BLaER1 treated with 17β-estradiol and CSF1 and Interleukin-3, amounts not matched to agents 10 nM and 100 nM (cell line): ENCODE measurements around the gene RAB42.
A peak's percentile ranks its signal among the peaks of the same experiment; 100 is the strongest.
"Not testable (repeated sequence)": the region's sequence is repeated elsewhere in the genome, so short reads cannot be mapped to it uniquely, and the experiment has no call there.

ENCODE experiments used
- H3K27ac ChIP-seq, 11 experiments: shearing (Covaris generic); formaldehyde crosslinking; 2 replicates each; pipeline ENCODE4 v1.8.1; 2022
- H3K27me3 ChIP-seq, 11 experiments: shearing (Covaris generic); formaldehyde crosslinking; 2 replicates each; pipeline ENCODE4 v1.8.1; 2022
- H3K36me3 ChIP-seq, 11 experiments: shearing (Covaris generic); formaldehyde crosslinking; 2 replicates each; pipeline ENCODE4 v1.8.1; 2022
- H3K4me1 ChIP-seq, 10 experiments: shearing (Covaris generic); formaldehyde crosslinking; 2 replicates each; pipeline ENCODE4 v1.8.1; 2022
- H3K4me2 ChIP-seq, 11 experiments: shearing (Covaris generic); formaldehyde crosslinking; 2 replicates each; pipeline ENCODE4 v1.8.1; 2022
- H3K4me3 ChIP-seq, 10 experiments: shearing (Covaris generic); formaldehyde crosslinking; 2 replicates each; pipeline ENCODE4 v1.8.1; 2022
- H3K9ac ChIP-seq, 11 experiments: shearing (Covaris generic); formaldehyde crosslinking; 2 replicates each; pipeline ENCODE4 v1.8.1; 2022
- H3K9me3 ChIP-seq, 11 experiments: shearing (Covaris generic); formaldehyde crosslinking; replicated peaks in 1 of 11; 2 replicates each; pipeline ENCODE4 v1.8.1; 2022
- H4K20me1 ChIP-seq, 11 experiments: shearing (Covaris generic); formaldehyde crosslinking; 2 replicates each; pipeline ENCODE4 v1.8.1; 2022
- Cebpa-rat ChIP-seq, 11 experiments: shearing (Covaris generic); IDR thresholded peaks; 2 replicates each; pipeline ENCODE4 v1.8.1; 2022

RAB42 gene

DNA sequence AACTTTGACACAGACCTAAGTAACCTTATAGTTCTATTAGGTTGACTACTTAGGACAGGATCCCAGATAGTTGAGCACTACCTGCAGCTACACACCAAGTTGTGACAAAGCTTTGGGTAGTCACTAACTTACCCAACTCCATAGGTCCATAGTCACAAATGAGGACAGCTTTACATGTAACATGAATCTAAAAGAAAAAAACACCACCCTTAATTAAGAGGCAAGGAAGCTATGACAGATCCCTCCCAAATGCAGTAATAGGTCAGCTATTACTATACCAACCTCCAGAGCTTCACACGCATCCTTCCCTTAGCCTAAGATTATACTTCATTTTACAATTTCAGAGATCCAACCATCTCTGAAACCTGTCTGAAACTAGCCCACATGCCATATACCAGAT, 12.7 kb upstream of the RAB42 start:
- Histone ChIP-seq H3K9ac (peak overlapping the region; percentile 89 to 97 (median 93)), H3K27ac (peak overlapping the region in 2 of 11 experiments; percentile 49 to 91; a peak in 6 of 22 replicates), H3K9me3 (no peaks in the 10 kb centered on the region), H3K4me2 (peak overlapping the region; percentile 86 to 99 (median 93)), H3K4me3 (peak overlapping the region; percentile 84 to 99 (median 94)), H3K27me3 (no peaks in the 10 kb centered on the region), H4K20me1 (peaks cover 46 to 57% (median 50%) of the 10 kb centered on the region in 11 experiments), H3K36me3 (peaks cover 47 to 68% (median 60%) of the 10 kb centered on the region in 11 experiments), H3K4me1 (peaks cover 27 to 55% (median 47%) of the 10 kb centered on the region in 10 experiments)
- TF ChIP-seq Cebpa-rat (IDR thresholded peaks at IDR 0.05) = no peak

DNA sequence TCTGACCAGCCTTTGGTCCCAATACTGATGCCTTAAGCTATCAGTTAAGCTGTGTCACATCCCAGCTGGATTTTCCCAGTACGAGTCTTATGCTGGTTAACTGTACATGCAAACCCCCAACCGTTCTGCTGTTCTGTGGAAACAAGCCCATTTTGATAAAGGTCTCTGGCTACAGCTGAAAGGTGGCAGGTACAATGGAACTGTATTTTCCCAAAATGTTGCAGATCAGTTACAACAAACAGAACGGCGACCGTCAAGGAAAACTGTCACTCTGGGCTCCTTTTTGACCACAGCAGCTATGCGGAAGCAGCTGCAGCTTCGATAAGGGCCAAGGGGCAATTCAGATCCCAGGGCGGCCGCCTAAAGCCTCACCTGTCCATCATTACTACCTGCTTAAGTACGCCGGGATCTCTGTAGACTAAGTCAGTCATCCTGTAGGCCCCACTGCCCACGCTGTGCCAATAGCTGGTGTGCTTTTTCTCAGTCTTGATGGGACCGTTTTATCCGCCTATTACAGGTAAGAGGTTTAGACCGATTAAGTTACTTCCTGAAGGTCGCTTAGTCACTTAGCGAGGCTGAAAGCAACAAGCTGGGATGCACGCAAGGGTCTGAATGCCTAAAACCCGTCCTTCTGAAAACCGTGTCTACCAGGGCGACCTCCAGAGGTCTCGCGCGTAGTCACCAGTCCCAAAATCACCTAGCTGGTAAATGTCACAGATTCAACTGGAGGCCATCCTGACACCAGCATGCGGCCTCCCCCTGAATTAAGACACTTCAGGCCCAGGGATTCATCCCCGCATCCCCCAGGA, 11.1 kb upstream of the RAB42 start:
- TF ChIP-seq Cebpa-rat (IDR thresholded peaks at IDR 0.05) = no peak
- Histone ChIP-seq H3K4me2 (peak overlapping the region; percentile 86 to 99 (median 93)), H3K9me3 (no peaks in the 10 kb centered on the region), H3K27me3 (no peaks in the 10 kb centered on the region), H3K9ac (peak overlapping the region; percentile 89 to 97 (median 93)), H4K20me1 (peaks cover 46 to 57% (median 50%) of the 10 kb centered on the region in 11 experiments), H3K27ac (peak overlapping the region; percentile 66 to 92 (median 85)), H3K4me1 (peaks cover 27 to 55% (median 47%) of the 10 kb centered on the region in 10 experiments), H3K4me3 (peak overlapping the region; percentile 84 to 99 (median 94)), H3K36me3 (peaks cover 41 to 53% (median 47%) of the 10 kb centered on the region in 11 experiments)

GRCh38 chr1:28581531-28582247, 10.4 kb upstream of the RAB42 start:
- TF ChIP-seq Cebpa-rat (IDR thresholded peaks at IDR 0.05) = no peak
- H4K20me1 ChIP-seq = peaks cover 46 to 50% (median 49%) of the 10 kb centered on the region in 11 experiments
- H3K9ac ChIP-seq = peak overlapping the region; percentile 89 to 97 (median 93)
- peaks cover 38 to 45% (median 44%) of the 10 kb centered on the region in 11 experiments for H3K36me3 ChIP-seq
- no peaks in the 10 kb centered on the region for H3K9me3 ChIP-seq
- peaks cover 27 to 55% (median 47%) of the 10 kb centered on the region in 10 experiments for H3K4me1 ChIP-seq
- H3K4me2 ChIP-seq = peak overlapping the region; percentile 86 to 99 (median 93)
- no peaks in the 10 kb centered on the region for H3K27me3 ChIP-seq
- H3K27ac ChIP-seq = peak overlapping the region; percentile 71 to 92 (median 85)
- H3K4me3 ChIP-seq = peak overlapping the region; percentile 84 to 99 (median 94)

DNA sequence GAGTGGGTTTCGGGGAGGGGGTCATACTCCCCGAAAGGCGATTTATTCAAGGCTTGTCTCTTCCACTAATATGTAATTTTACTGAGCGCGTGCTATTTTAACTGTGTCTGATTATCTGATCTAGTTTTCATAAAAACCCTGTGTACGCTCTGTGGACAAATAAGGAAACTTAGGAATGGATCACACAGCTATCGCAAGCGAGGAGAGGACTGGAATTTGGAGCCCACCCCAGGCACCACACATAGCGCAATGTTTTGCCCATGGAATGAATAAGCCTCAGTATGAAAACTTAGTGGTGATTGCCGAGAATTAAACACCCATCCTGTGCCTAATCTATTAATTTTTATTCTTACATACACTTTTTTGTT, 9.8 kb upstream of the RAB42 start:
- Histone ChIP-seq H4K20me1 (peaks cover 43 to 44% (median 44%) of the 10 kb centered on the region in 11 experiments), H3K4me2 (peak overlapping the region; percentile 83 to 99 (median 90)), H3K9me3 (no peaks in the 10 kb centered on the region), H3K36me3 (peaks cover 35 to 40% (median 39%) of the 10 kb centered on the region in 11 experiments), H3K9ac (peak overlapping the region; percentile 89 to 97 (median 93)), H3K27ac (peak overlapping the region; percentile 71 to 92 (median 85)), H3K4me1 (peaks cover 27 to 49% (median 42%) of the 10 kb centered on the region in 10 experiments), H3K4me3 (peak overlapping the region; percentile 84 to 99 (median 94)), H3K27me3 (no peaks in the 10 kb centered on the region)
- TF ChIP-seq Cebpa-rat (IDR thresholded peaks at IDR 0.05) = no peak

- H3K27ac ChIP-seq, H3K9ac ChIP-seq, H3K4me2 ChIP-seq: not testable (repeated sequence)
Measured at GRCh38 chr1:28586585-28587391, 5.3 kb upstream of the RAB42 start.

DNA sequence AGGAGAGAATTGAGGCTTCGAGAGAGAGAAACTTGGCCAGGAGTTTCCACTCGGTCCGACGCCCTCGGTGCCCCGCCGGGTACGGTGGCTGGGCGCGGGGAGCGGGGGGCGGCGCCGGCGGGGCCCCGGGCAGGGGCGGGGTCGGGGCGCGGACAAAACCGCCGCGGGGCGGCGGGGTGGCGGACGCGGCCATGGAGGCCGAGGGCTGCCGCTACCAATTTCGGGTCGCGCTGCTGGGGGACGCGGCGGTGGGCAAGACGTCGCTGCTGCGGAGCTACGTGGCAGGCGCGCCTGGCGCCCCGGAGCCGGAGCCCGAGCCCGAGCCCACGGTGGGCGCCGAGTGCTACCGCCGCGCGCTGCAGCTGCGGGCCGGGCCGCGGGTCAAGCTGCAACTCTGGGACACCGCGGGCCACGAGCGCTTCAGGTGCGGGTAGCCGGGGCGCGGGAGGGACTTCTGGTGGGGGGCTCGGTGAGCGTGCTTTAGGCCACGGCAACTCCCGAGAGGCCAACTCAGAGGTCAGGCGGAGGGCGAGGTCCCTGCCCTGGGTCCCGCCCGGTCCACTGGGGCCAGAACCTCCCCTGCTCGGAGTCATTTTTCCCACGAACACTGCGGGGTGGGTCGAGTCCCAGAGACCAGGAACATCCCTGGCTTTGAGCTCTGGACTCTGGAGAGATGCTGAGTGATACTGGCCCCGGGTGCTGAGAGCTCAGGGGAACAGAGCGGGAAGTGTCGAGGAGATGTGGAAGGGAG, 431 bp downstream of the RAB42 start:
- H3K36me3 ChIP-seq = peaks cover 0 to 20% (median 0%) of the 10 kb centered on the region in 11 experiments; a peak in 4 of 22 replicates
- H3K9ac ChIP-seq = peak overlapping the region; percentile 54 to 76 (median 66)

More at GRCh38 chr1:28586585-28587391, 5.3 kb upstream of the RAB42 start:
- Histone ChIP-seq H3K27me3 (peaks cover 0 to 12% (median 9%) of the 10 kb centered on the region in 11 experiments; a peak in 18 of 22 replicates), H3K4me1 (peaks cover 5 to 44% (median 15%) of the 10 kb centered on the region in 10 experiments; a peak in 19 of 20 replicates)
- H4K20me1 ChIP-seq, H3K9me3 ChIP-seq, H3K36me3 ChIP-seq, H3K4me3 ChIP-seq: not testable (repeated sequence)

GRCh38 chr1:28593988-28594356, 1.9 kb downstream of the RAB42 start:
- Histone ChIP-seq H3K36me3 (peaks cover 0 to 20% (median 0%) of the 10 kb centered on the region in 11 experiments; a peak in 5 of 22 replicates), H3K27me3 (peaks cover 12 to 36% (median 31%) of the 10 kb centered on the region in 11 experiments), H3K9ac (peak overlapping the region in 1 of 11 experiments; percentile 29; a peak in 1 of 22 replicates), H3K4me2 (peak overlapping the region in 2 of 11 experiments; percentile 92 to 99; a peak in 3 of 22 replicates), H3K4me1 (peaks cover 4 to 49% (median 11%) of the 10 kb centered on the region in 10 experiments; a peak in 18 of 20 replicates), H3K4me3 (peak overlapping the region in 1 of 10 experiments; percentile 58; a peak in 1 of 20 replicates)
- not testable (repeated sequence) for H3K9me3 ChIP-seq, H3K27ac ChIP-seq, H4K20me1 ChIP-seq

More for the DNA sequence above, 431 bp downstream of the RAB42 start:
- peaks cover 0 to 5% (median 0%) of the 10 kb centered on the region in 11 experiments; a peak in 4 of 22 replicates for H4K20me1 ChIP-seq
- peaks cover 4 to 54% (median 11%) of the 10 kb centered on the region in 10 experiments; a peak in 18 of 20 replicates for H3K4me1 ChIP-seq
- peak overlapping the region; percentile 86 to 99 (median 92) for H3K4me2 ChIP-seq
- peak overlapping the region in 3 of 11 experiments; percentile 2 to 40 (median 12); a peak in 3 of 22 replicates for H3K27ac ChIP-seq
- H3K27me3 ChIP-seq = peaks cover 12 to 36% (median 31%) of the 10 kb centered on the region in 11 experiments
- no peak for TF ChIP-seq Cebpa-rat (IDR thresholded peaks at IDR 0.05)
- H3K4me3 ChIP-seq = peak overlapping the region; percentile 57 to 72 (median 62)
- no peaks in the 10 kb centered on the region for H3K9me3 ChIP-seq

GRCh38 chr1:28594686-28595411, 2.8 kb downstream of the RAB42 start:
- H3K27me3 ChIP-seq = peaks cover 12 to 36% (median 31%) of the 10 kb centered on the region in 11 experiments
- not testable (repeated sequence) for H4K20me1 ChIP-seq, H3K27ac ChIP-seq, H3K9ac ChIP-seq, H3K4me3 ChIP-seq, H3K9me3 ChIP-seq
- H3K36me3 ChIP-seq = peaks cover 0 to 20% (median 0%) of the 10 kb centered on the region in 11 experiments; a peak in 6 of 22 replicates
- H3K4me1 ChIP-seq = peaks cover 4 to 40% (median 11%) of the 10 kb centered on the region in 10 experiments; a peak in 18 of 20 replicates
- H3K4me2 ChIP-seq = peak overlapping the region in 1 of 11 experiments; percentile 92; a peak in 1 of 22 replicates
